ENCODE data around the gene EDDM13.
"Not testable (repeated sequence)": the region's sequence is repeated elsewhere in the genome, so short reads cannot be mapped to it uniquely, and the experiment has no call there.

The EDDM13 gene, protein sequence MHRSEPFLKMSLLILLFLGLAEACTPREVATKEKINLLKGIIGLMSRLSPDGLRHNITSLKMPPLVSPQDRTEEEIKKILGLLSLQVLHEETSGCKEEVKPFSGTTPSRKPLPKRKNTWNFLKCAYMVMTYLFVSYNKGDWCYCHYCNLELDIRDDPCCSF

GRCh38 chr19:56272161-56272798, at the start of gene EDDM13:
Gene EDDM13, plus strand, starts transcription at chr19:56272748. Its CDS starts 87 bp downstream, at chr19:56272835.
- in situ Hi-C loops (cut with HindIII; ENCODE audit: low sequenced_read_pairs), result no loop called here

DNA sequence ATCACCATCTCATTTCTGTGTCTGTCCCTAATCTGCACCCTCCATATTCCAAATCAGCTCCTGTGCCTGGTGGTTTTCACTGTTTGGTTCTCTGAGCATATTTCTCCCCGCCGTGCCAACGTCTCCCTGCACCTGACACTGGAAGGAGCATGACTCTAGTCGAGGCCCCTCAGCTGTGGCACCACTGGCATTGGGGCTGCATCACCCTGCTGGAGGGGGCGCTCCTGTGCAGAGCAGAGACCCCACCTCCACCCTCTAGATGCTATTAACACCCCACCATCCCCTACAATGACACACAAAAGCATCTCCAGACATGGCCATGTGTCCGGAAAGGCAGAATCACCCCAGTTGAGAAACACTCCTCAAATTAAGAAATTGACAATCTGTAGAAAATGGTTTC, 49.6 kb upstream of the EDDM13 start:
- in situ Hi-C loops (cut with HindIII; ENCODE audit: low sequenced_read_pairs), result no loop called here

DNA sequence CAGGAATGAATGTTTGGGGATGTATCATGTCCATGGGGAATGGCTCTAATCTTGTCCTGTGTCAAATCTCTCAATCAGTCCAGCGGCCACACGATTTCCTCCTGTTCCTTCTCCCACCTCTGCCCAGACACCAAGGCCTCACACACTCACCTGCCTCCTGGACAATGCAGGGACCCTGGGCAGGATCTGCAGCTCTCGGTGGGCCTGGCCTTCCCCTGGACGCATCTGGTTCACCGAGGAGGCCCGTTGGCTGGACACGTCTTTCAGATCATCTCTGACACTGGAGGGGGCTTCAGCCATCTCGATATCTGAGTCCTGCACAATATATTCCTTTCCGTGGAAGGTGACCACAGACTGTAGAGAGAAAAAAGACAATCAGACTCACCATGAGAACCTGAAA, 49.1 kb upstream of the EDDM13 start:
- in situ Hi-C loops (cut with HindIII; ENCODE audit: low sequenced_read_pairs), result no loop called here

DNA sequence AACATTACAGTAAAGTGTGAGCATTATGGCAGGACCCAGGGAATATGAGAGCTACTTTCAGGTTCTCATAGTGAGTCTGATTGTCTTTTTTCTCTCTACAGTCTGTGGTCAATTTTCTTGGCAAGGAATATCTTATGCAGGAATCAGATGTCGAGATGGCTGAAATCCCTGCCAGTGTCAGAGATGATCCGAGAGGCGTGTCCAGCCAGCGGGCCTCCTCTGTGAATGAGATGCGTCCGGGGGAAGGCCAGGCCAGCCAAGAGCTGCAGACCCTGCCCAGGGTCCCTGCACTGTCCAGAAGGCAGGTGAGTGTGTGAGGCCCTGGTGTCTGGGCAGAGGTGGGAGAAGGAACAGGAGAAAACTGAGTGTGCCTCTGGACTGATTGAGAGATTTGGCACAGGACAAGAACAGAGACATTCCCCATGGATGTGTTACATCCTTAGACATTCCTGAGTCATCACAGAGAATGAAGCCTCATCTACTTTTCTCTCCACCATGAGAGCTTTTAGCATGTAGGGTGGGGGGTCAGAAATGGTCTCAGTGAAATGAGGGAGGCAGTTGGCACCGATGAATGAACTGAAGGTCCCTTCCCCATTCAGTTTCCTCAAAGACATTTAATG, 27.3 kb upstream of the EDDM13 start:
- in situ Hi-C loops (cut with HindIII; ENCODE audit: low sequenced_read_pairs), result no loop called here

DNA sequence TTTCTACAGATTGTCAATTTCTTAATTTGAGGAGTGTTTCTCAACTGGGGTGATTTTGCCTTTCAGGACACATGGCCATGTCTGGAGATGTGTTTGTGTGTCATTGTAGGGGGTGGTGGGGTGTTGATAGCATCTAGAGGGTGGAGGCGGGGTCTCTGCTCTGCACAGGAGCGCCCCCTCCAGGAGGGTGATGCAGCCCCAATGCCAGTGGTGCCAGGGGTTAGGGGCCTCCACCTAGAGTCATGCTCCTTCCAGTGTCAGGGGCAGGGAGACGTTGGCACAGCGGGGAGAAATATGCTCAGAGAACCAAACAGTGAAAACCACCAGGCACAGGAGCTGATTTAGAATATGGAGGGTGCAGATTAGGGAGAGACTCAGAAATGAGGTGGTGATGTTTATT, 26.8 kb upstream of the EDDM13 start:
- in situ Hi-C loops (cut with HindIII; ENCODE audit: low sequenced_read_pairs), result not testable (repeated sequence)

DNA sequence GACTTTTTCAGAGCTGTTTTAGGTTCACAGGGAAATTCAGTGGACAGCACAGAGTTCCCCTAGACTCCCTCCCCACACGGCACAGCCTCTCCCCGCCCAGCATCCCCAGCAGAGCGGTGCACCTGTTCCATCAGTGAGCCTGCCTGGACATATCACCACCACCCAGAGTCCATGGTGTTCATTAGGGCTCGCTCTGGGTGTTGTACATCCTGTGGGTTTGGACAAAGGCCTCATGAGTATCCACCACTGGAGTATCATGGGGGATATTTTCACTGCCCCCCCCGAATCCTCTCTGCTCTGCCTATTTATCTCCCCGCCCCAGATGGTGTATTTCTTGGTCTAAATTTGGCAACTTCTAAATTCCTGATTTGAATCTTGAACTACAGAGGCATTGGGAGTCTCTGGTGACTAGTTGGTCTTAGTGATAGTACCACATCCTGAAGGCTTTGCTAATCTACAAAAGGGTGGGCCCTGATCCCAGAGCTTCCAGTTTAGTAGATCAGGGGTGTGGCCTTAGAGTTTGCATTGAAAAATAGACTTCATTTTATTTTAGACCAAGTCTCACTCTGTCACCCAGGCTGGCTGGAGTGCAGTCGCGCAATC, 23.7 kb upstream of the EDDM13 start:
- in situ Hi-C loops (cut with HindIII; ENCODE audit: low sequenced_read_pairs), result not testable (repeated sequence)

DNA sequence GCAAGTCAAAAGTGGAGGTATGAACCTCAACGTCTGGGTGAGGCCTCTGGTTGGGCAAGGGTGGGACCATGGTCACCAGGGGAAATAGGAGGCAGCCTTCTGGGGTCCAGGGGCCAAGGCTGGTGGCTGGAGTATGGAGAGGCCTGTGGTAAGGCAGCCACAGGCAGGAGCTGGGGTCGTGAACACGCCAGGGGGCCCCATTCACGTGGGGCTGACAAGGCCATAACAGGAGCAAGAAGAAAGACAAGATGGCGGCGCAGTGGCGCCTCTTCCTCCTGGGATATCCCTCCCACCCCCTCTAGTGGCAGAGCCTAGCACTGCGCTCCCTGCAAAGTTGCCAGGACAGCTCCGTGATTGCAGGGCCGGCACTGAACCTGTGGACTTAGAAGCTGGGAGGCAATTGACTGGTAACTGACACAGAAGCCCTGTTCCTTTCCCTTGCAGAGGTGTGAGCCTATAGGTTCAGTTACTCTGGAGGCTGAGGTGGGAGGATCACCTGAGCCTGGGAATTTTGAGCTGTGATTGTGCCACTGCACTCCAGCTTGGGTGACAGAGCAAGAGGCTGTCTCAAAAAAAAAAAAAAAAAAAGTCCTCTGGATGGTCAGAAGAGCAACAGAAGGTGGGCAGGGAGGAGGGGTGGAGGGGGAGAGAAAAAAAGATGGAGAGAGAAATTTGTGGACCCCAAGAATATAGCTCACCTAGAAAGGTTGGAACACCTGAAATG, 19.7 kb upstream of the EDDM13 start:
- in situ Hi-C loops (cut with HindIII; ENCODE audit: low sequenced_read_pairs), result no loop called here

DNA sequence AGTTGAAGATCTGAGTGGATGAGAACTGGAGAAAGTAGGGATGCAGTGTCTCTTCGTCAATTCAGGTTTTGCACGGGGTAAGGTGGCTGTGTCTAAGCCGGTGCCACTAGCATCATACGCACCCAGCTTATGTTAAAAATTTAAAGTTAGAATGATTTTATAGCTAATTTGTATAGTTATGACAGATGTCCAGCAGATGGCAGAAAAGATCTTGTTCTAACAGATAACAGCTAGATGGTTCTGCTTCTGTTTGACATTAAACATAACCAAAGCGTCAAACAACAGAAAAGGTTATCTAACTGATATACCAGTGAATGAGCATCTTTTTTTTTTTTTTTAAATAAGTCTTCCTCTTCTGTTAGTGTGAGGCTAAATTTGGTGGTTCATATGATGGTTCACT, 18.8 kb upstream of the EDDM13 start:
- in situ Hi-C loops (cut with HindIII; ENCODE audit: low sequenced_read_pairs), result no loop called here

GRCh38 chr19:56258272-56258671, 14.3 kb upstream of the EDDM13 start:
- in situ Hi-C loops (cut with HindIII; ENCODE audit: low sequenced_read_pairs), result no loop called here

DNA sequence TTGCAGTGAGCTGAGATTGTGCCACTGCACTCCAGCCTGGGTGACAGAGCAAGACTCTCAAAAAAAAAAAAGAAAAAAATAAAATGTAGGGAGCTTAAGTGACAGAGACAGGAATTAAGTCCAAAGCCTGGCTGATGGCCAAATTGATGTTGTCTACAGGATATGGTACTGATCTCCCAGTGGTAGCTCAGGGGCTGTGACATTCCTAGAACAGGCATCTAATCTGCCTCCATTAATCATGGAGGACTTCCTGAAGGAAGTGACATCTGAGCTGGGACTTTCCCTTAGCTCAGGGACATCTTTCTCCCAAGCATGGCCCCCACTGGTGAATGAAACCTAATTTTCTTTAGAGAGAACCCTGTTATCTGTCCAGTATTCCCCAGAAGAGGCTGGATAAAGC, 11.4 kb upstream of the EDDM13 start:
- in situ Hi-C loops (cut with HindIII; ENCODE audit: low sequenced_read_pairs), result no loop called here

GRCh38 chr19:56261932-56262331, 10.6 kb upstream of the EDDM13 start:
- in situ Hi-C loops (cut with HindIII; ENCODE audit: low sequenced_read_pairs), result not testable (repeated sequence)

DNA sequence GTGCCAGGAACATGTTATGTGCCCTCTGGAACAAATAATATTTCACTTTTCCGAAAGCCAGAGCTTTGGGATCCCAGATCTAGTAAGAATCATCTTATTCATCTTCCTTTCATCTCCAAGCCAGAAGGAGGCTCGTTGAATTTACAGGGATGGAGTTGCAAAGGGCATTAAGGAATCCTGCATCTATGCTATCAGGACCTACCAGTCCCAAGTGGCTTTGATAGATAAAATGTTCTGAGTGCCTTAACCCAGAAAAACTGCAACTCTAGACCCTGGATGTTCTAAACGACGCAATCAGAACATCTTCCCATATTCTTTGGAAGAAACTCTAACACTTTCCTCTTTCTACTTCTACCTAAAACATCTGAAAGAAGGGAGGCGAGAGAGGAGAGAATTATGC, 9.2 kb upstream of the EDDM13 start:
- in situ Hi-C loops (cut with HindIII; ENCODE audit: low sequenced_read_pairs), result no loop called here

GRCh38 chr19:56266051-56266450, 6.5 kb upstream of the EDDM13 start:
- in situ Hi-C loops (cut with HindIII; ENCODE audit: low sequenced_read_pairs), result no loop called here

DNA sequence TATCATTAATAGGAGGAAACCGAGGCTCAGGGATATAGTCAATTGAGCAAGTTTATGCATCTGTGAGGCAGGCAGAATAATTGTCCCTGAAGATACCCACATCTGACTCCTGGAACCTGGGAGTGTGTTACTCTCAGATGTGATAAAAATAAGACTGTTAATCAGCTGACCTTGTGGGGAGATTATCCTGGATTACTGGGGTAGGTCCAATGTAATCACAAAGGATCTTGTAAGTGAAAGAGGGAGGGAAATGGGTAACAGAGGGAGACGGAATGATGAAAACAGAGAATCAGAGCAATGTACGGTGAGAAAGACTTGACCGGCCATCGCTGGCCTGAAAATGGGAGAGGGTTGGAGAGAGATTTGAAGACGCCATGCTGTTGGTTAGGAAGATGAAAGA, 3.2 kb upstream of the EDDM13 start:
- in situ Hi-C loops (cut with HindIII; ENCODE audit: low sequenced_read_pairs), result no loop called here

- in situ Hi-C loops (cut with HindIII; ENCODE audit: low sequenced_read_pairs), result no loop called here
Observed at GRCh38 chr19:56270676-56271075, 1.9 kb upstream of the EDDM13 start.

DNA sequence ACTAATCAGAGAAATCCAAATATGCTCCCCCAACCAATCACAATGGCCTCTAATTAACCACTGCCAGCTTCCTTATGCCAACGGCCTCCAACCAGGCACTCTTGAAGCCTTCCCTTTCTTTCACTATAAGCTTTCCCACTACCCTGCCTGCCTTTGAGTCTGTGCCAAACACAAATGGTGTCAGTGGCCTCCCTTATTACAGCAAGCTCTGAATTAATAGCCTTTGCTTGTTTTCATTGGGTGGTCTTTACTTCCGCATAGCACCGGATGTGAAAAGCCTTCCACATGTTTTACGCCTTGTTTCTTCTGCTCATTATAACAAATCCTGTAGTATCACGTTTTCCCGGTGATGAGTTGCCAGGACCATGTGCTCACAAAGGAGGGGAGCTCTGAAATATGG, 1.4 kb upstream of the EDDM13 start:
- in situ Hi-C loops (cut with HindIII; ENCODE audit: low sequenced_read_pairs), result no loop called here

DNA sequence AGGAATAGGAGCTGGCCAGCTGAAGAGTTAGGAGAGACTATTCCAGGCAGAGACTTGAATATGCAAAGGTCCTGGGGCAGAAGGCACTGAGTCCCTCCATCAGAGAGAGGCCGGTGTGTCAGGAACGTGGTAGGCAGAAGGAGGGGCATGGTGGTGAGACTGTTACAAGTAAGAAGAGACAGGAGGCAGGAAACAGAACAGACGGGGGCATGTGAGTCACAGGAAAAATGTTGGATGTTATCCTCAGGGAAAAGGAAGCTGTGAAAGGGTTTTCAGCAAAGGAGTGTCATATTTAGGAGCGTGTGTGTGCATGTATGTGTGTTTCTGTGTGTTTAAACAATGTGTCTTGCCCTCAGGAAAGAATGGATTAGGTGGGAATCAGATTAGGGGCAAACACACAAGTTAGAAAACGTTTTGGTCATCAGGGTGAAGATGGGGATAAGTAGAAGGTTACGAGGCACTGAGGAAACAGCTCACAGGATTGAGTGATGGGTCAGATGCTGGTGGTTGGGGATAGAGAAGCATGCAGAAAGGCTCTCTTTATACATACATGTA, 1.1 kb downstream of the EDDM13 start:
- in situ Hi-C loops (cut with HindIII; ENCODE audit: low sequenced_read_pairs), result no loop called here

- in situ Hi-C loops (cut with HindIII; ENCODE audit: low sequenced_read_pairs), result no loop called here
Observed at GRCh38 chr19:56282809-56283208, 10.3 kb downstream of the EDDM13 start.

GRCh38 chr19:56284746-56285145, 12.2 kb downstream of the EDDM13 start:
- in situ Hi-C loops (cut with HindIII; ENCODE audit: low sequenced_read_pairs), result no loop called here

- in situ Hi-C loops (cut with HindIII; ENCODE audit: low sequenced_read_pairs), result no loop called here
Observed at GRCh38 chr19:56290104-56290503, 17.6 kb downstream of the EDDM13 start.

- in situ Hi-C loops (cut with HindIII; ENCODE audit: low sequenced_read_pairs), result no loop called here
Observed at GRCh38 chr19:56291867-56292266, 19.3 kb downstream of the EDDM13 start.
